CD4-positive, alpha-beta memory T cell (primary cell): ENCODE results near the gene ZNF574. TPM values are rescaled to one million over a fixed set of nuclear protein-coding genes. Genes with fewer than 3 reads are reported as not detected.

ENCODE experiments used
- CTCF ChIA-PET: fragments of 350-600 bp; sonication (Branson Sonifier 250); formaldehyde crosslinking; loops from one replicate; lab custom pipeline; 2021; ENCODE audit warnings: inconsistent platforms; ENCODE audit not compliant: partially characterized antibody; lab: Charles Lee
- POLR2A ChIA-PET: fragments of 350-600 bp; sonication (Branson Sonifier 250); formaldehyde crosslinking; loops from one replicate; lab custom pipeline; 2021; ENCODE audit not compliant: partially characterized antibody; lab: Charles Lee
- DNase-seq, 5 donors: peaks; one replicate each; pipeline versions ENCODE4 v3.0.0 to v3.0.0-alpha.2; 2020 to 2022; ENCODE audit warnings: mixed read lengths in 1 of 5
- H3K27ac ChIP-seq: one replicate; pipeline ENCODE4 v1.7.0; 2013; ENCODE audit warnings: low read depth, low read length
- H3K27me3 ChIP-seq: 2 replicates; pipeline ENCODE4 v1.7.0; 2013; ENCODE audit warnings: mild to moderate bottlenecking, low read length, moderate library complexity; ENCODE audit not compliant: insufficient read depth
- H3K36me3 ChIP-seq: 2 replicates; pipeline ENCODE4 v1.7.0; 2013; ENCODE audit warnings: mild to moderate bottlenecking, low read length, moderate library complexity; ENCODE audit not compliant: insufficient read depth
- H3K4me1 ChIP-seq: 2 replicates; pipeline ENCODE4 v1.7.0; 2013; ENCODE audit warnings: mild to moderate bottlenecking, low read length, moderate library complexity; ENCODE audit not compliant: insufficient read depth
- H3K4me3 ChIP-seq, 2 donors: one replicate each; pipeline ENCODE4 v1.7.0; 2013; ENCODE audit warnings: low read length in 2 of 2, mild to moderate bottlenecking in 1 of 2
- H3K9me3 ChIP-seq, 2 donors: one replicate each; pipeline ENCODE4 v1.7.0; 2013; ENCODE audit warnings: low read length in 2 of 2, control low read depth in 1 of 2; ENCODE audit not compliant: control insufficient read depth in 1 of 2
- H3K27ac Mint-ChIP-seq, 7 donors: one replicate each; pipeline ENCODE4 v1.8.0; 2020 to 2021; ENCODE audit warnings: mixed read lengths in 7 of 7, mild to moderate bottlenecking in 6 of 7, inconsistent platforms in 3 of 7, moderate library complexity in 3 of 7
- H3K27me3 Mint-ChIP-seq, 2 donors: one replicate each; pipeline ENCODE4 v1.8.0; 2020 to 2021; ENCODE audit warnings: mixed read lengths in 2 of 2
- H3K36me3 Mint-ChIP-seq, 2 donors: one replicate each; pipeline ENCODE4 v1.8.0; 2020 to 2021; ENCODE audit warnings: mixed read lengths in 2 of 2, inconsistent platforms in 1 of 2, mild to moderate bottlenecking in 1 of 2
- H3K4me1 Mint-ChIP-seq, 4 donors: one replicate each; pipeline ENCODE4 v1.8.0; 2020 to 2021; ENCODE audit warnings: mixed read lengths in 4 of 4, mild to moderate bottlenecking in 1 of 4
- H3K4me3 Mint-ChIP-seq, 8 donors: one replicate each; pipeline ENCODE4 v1.8.0; 2020 to 2021; ENCODE audit warnings: mixed read lengths in 8 of 8, mild to moderate bottlenecking in 7 of 8, moderate library complexity in 6 of 8, inconsistent platforms in 3 of 8
- H3K9me3 Mint-ChIP-seq, 8 donors: one replicate each; pipeline ENCODE4 v1.8.0; 2020 to 2021; ENCODE audit warnings: mixed read lengths in 8 of 8, mild to moderate bottlenecking in 5 of 8, inconsistent platforms in 3 of 8, moderate library complexity in 1 of 8
- intact Hi-C: fragments of 100-400 bp; cut with micrococcal nuclease; formaldehyde crosslinking; loops from one replicate; pipeline ENCODE4 v1.15.1; 2023
- polyA plus RNA-seq, 2 donors: library from polyadenylated mRNA; unstranded; fragments of 300-500 nt; fragmentation: Illumina TruSeq; gene quantifications; one replicate each; pipeline ENCODE4 v1.2.3, GENCODE V29; 2021
- total RNA-seq, 2 experiments: library from RNA; stranded (reverse); gene quantifications; one replicate each; pipeline ENCODE4 v1.2.3, GENCODE V29; 2021

The ZNF574 gene
- total and polyA plus RNA-seq, 4 experiments from 2014 or later, result 14.8 to 26.0 (median 24.8) TPM

GRCh38 chr19:42122691-42123607 is 47.0 kb downstream of the ZNF574 start:
- Mint-ChIP-seq H3K27me3 (no peaks in the 10 kb centered on the region), H3K27ac (peak overlapping the region; percentile 88 to 99 (median 97)), H3K36me3 (peaks cover 0 to 14% of the 10 kb centered on the region in 2 donors), H3K4me1 (peaks cover 43 to 75% (median 57%) of the 10 kb centered on the region in 4 donors), H3K9me3 (no peaks in the 10 kb centered on the region), H3K4me3 (peak overlapping the region; percentile 49 to 84 (median 80))
- Histone ChIP-seq H3K27me3 (no peaks in the 10 kb centered on the region), H3K4me3 (peak overlapping the region in 1 of 2 donors; percentile 41), H3K27ac (peak overlapping the region; percentile 83), H3K4me1 (peaks cover 53% of the 10 kb centered on the region), H3K9me3 (no peaks in the 10 kb centered on the region), H3K36me3 (no peaks in the 10 kb centered on the region)
- ChIA-PET CTCF (interaction anchor here (0.8 to 5.1 kb wide), 8 partner anchors 8 to 316 kb away, joined by 3 to 53 read pairs (median 6); partner anchors contain the start of gene POU2F2), POLR2A (interaction anchor here (0.8 to 5.9 kb wide), 18 partner anchors 10 to 301 kb away, joined by 3 to 58 read pairs (median 4); partner anchors contain the start of genes CIC, GSK3A, POU2F2 and RPS19)
- DNase-seq, result peak in 3 of 5 donors; percentile 25 to 75 (median 33)
- intact Hi-C loops, result no loop called here

- H3K4me1 Mint-ChIP-seq, result peaks cover 45 to 79% (median 61%) of the 10 kb centered on the region in 4 donors
- H3K27me3 ChIP-seq, result no peaks in the 10 kb centered on the region
- H3K4me1 ChIP-seq, result peaks cover 59% of the 10 kb centered on the region
- peak overlapping the region in 1 of 2 donors; percentile 41 for H3K4me3 ChIP-seq
- peak overlapping the region; percentile 83 for H3K27ac ChIP-seq
- H3K4me3 Mint-ChIP-seq, result peak overlapping the region in 7 of 8 donors; percentile 72 to 84 (median 81)
- DNase-seq, result no peak
- POLR2A ChIA-PET, result interaction anchor here (0.8 to 5.9 kb wide), 12 partner anchors 9 to 300 kb away, joined by 3 to 58 read pairs (median 4); partner anchors contain the start of genes CIC, GSK3A and POU2F2
- no peaks in the 10 kb centered on the region for H3K27me3 Mint-ChIP-seq
- H3K9me3 Mint-ChIP-seq, result no peaks in the 10 kb centered on the region
- no peaks in the 10 kb centered on the region for H3K36me3 ChIP-seq
- H3K9me3 ChIP-seq, result no peaks in the 10 kb centered on the region
- H3K27ac Mint-ChIP-seq, result peak overlapping the region; percentile 88 to 99 (median 97)
- peaks cover 0 to 14% of the 10 kb centered on the region in 2 donors for H3K36me3 Mint-ChIP-seq
- intact Hi-C loops, result no loop called here
- CTCF ChIA-PET, result interaction anchor here (0.6 to 5.1 kb wide), 11 partner anchors 9 to 315 kb away, joined by 3 to 53 read pairs (median 5); partner anchors contain the start of gene POU2F2
Observed at GRCh38 chr19:42123765-42124164, 47.8 kb downstream of the ZNF574 start.

GRCh38 chr19:42124386-42124901 is 48.5 kb downstream of the ZNF574 start:
- peaks cover 48 to 82% (median 65%) of the 10 kb centered on the region in 4 donors for H3K4me1 Mint-ChIP-seq
- peak overlapping the region in 2 of 8 donors; percentile 23 to 24 for H3K4me3 Mint-ChIP-seq

GRCh38 chr19:42125536-42125935 is 49.6 kb downstream of the ZNF574 start:
- intact Hi-C loops, result no loop called here
- Histone ChIP-seq H3K4me3 (no peak overlapping the region), H3K9me3 (no peaks in the 10 kb centered on the region), H3K27ac (no peak overlapping the region), H3K27me3 (no peaks in the 10 kb centered on the region), H3K4me1 (peaks cover 75% of the 10 kb centered on the region), H3K36me3 (no peaks in the 10 kb centered on the region)
- Mint-ChIP-seq H3K4me1 (peaks cover 57 to 92% (median 74%) of the 10 kb centered on the region in 4 donors), H3K9me3 (no peaks in the 10 kb centered on the region), H3K4me3 (peak overlapping the region in 4 of 8 donors; percentile 2 to 32 (median 10)), H3K27ac (peak overlapping the region; percentile 60 to 88 (median 72)), H3K36me3 (peaks cover 0 to 17% of the 10 kb centered on the region in 2 donors), H3K27me3 (no peaks in the 10 kb centered on the region)
- DNase-seq, result no peak
- CTCF ChIA-PET, result interaction anchor here (0.8 to 5.1 kb wide), 5 partner anchors 11 to 313 kb away, joined by 3 to 53 read pairs (median 4); no protein-coding TSS in a partner anchor
- POLR2A ChIA-PET, result interaction anchor here (1.0 to 5.9 kb wide), 4 partner anchors 7 to 271 kb away, joined by 3 to 58 read pairs (median 4); partner anchors contain the start of gene POU2F2

More at GRCh38 chr19:42124386-42124901, 48.5 kb downstream of the ZNF574 start:
- H3K27me3 Mint-ChIP-seq, result no peaks in the 10 kb centered on the region
- H3K27me3 ChIP-seq, result no peaks in the 10 kb centered on the region
- peaks cover 0 to 12% of the 10 kb centered on the region in 2 donors for H3K36me3 Mint-ChIP-seq
- intact Hi-C loops, result no loop called here
- H3K9me3 ChIP-seq, result no peaks in the 10 kb centered on the region
- H3K27ac ChIP-seq, result no peak overlapping the region
- H3K27ac Mint-ChIP-seq, result peak overlapping the region; percentile 42 to 88 (median 83)
- ChIA-PET CTCF (interaction anchor here (0.6 to 5.1 kb wide), 12 partner anchors 8 to 277 kb away, joined by 3 to 53 read pairs (median 4); partner anchors contain the start of gene POU2F2), POLR2A (interaction anchor here (0.7 to 5.9 kb wide), 7 partner anchors 8 to 272 kb away, joined by 3 to 58 read pairs (median 4); partner anchors contain the start of gene POU2F2)
- no peaks in the 10 kb centered on the region for H3K9me3 Mint-ChIP-seq
- no peak for DNase-seq
- no peak overlapping the region for H3K4me3 ChIP-seq
- peaks cover 65% of the 10 kb centered on the region for H3K4me1 ChIP-seq
- H3K36me3 ChIP-seq, result no peaks in the 10 kb centered on the region

GRCh38 chr19:42126574-42126973 is 50.6 kb downstream of the ZNF574 start:
- no peak for DNase-seq
- ChIA-PET CTCF (interaction anchor here (1.0 to 1.1 kb wide), 2 partner anchors 167 to 168 kb away, joined by 3 read pairs; no protein-coding TSS in a partner anchor), POLR2A (interaction anchor here (1.0 kb wide), 1 partner anchor 11 kb away, joined by 3 read pairs; no protein-coding TSS in a partner anchor)
- H3K9me3 ChIP-seq, result no peaks in the 10 kb centered on the region
- H3K27me3 ChIP-seq, result no peaks in the 10 kb centered on the region
- Mint-ChIP-seq H3K9me3 (no peaks in the 10 kb centered on the region), H3K27ac (peak overlapping the region in 4 of 7 donors; percentile 43 to 87 (median 64)), H3K27me3 (no peaks in the 10 kb centered on the region), H3K4me3 (no peak overlapping the region), H3K36me3 (peaks cover 0 to 17% of the 10 kb centered on the region in 2 donors), H3K4me1 (peaks cover 56 to 92% (median 74%) of the 10 kb centered on the region in 4 donors)
- no peak overlapping the region for H3K27ac ChIP-seq
- intact Hi-C loops, result no loop called here
- H3K4me3 ChIP-seq, result no peak overlapping the region
- peaks cover 76% of the 10 kb centered on the region for H3K4me1 ChIP-seq
- no peaks in the 10 kb centered on the region for H3K36me3 ChIP-seq

- Histone ChIP-seq H3K9me3 (no peaks in the 10 kb centered on the region), H3K4me3 (peak overlapping the region in 1 of 2 donors; percentile 33), H3K27ac (peak overlapping the region; percentile 20), H3K36me3 (no peaks in the 10 kb centered on the region), H3K27me3 (no peaks in the 10 kb centered on the region), H3K4me1 (peaks cover 69% of the 10 kb centered on the region)
- ChIA-PET CTCF (interaction anchor here (0.6 to 3.0 kb wide), 2 partner anchors 18 to 21 kb away, joined by 3 to 20 read pairs; no protein-coding TSS in a partner anchor), POLR2A (interaction anchor here (1.3 kb wide), 1 partner anchor 47 kb away, joined by 3 read pairs; no protein-coding TSS in a partner anchor)
- DNase-seq, result no peak
- intact Hi-C loops, result loop anchor here (5.0 kb wide), 1 partner anchor 293 kb away; no protein-coding TSS in a partner anchor
- peak overlapping the region; percentile 18 to 78 (median 61) for H3K4me3 Mint-ChIP-seq
- peak overlapping the region; percentile 62 to 90 (median 85) for H3K27ac Mint-ChIP-seq
- H3K27me3 Mint-ChIP-seq, result no peaks in the 10 kb centered on the region
- H3K4me1 Mint-ChIP-seq, result peaks cover 44 to 83% (median 69%) of the 10 kb centered on the region in 4 donors
- peaks cover 0 to 21% of the 10 kb centered on the region in 2 donors for H3K36me3 Mint-ChIP-seq
- H3K9me3 Mint-ChIP-seq, result no peaks in the 10 kb centered on the region
Observed at GRCh38 chr19:42129399-42130253, 53.7 kb downstream of the ZNF574 start.
